ENCODE results near the gene PTPN14.

Gene PTPN14

GRCh38 chr1:214547747-214548146 lies 3.7 kb downstream of the PTPN14 start:
- H3K4me3 ChIP-seq (ENCODE audit: control insufficient read depth, low read depth, low read length) = no peak overlapping the region
- DNase-seq (ENCODE audit: low read depth) = no peak
- TF ChIP-seq, protein P1, sequence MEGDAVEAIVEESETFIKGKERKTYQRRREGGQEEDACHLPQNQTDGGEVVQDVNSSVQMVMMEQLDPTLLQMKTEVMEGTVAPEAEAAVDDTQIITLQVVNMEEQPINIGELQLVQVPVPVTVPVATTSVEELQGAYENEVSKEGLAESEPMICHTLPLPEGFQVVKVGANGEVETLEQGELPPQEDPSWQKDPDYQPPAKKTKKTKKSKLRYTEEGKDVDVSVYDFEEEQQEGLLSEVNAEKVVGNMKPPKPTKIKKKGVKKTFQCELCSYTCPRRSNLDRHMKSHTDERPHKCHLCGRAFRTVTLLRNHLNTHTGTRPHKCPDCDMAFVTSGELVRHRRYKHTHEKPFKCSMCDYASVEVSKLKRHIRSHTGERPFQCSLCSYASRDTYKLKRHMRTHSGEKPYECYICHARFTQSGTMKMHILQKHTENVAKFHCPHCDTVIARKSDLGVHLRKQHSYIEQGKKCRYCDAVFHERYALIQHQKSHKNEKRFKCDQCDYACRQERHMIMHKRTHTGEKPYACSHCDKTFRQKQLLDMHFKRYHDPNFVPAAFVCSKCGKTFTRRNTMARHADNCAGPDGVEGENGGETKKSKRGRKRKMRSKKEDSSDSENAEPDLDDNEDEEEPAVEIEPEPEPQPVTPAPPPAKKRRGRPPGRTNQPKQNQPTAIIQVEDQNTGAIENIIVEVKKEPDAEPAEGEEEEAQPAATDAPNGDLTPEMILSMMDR (conservative IDR thresholded peaks at IDR 0.05; ENCODE audit: control insufficient read depth, insufficient read depth, low read depth, low read length) = no peak

- TF ChIP-seq, protein P1 (conservative IDR thresholded peaks at IDR 0.05; ENCODE audit: control insufficient read depth, insufficient read depth, low read depth, low read length) = no peak
- DNase-seq (ENCODE audit: low read depth) = no peak
- H3K4me3 ChIP-seq (ENCODE audit: control insufficient read depth, low read depth, low read length) = no peak overlapping the region
Measured at GRCh38 chr1:214546886-214547641, 4.3 kb downstream of the PTPN14 start.

DNA sequence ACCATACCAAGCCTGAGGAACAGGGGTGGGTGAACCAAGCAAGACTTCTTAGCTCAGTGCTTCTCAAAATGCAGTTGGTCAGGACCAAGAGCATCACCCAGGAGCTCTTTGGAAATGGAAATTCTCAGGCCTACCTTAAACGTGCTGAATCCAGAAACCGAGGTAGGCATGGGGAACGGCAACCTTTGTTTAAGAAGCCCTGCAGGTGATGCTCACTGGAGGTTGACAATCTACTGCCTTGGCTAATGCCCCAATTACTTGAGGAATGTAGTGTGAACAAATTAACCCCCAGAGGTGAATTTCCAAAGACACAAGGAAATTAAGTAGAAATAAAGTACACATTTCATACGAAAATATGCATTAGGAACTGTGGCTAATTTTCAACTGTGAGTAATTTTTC lies 5.3 kb downstream of the PTPN14 start:
- no peak for DNase-seq (ENCODE audit: low read depth)
- TF ChIP-seq, protein P1 (conservative IDR thresholded peaks at IDR 0.05; ENCODE audit: control insufficient read depth, insufficient read depth, low read depth, low read length) = no peak
- H3K4me3 ChIP-seq (ENCODE audit: control insufficient read depth, low read depth, low read length) = no peak overlapping the region

- H3K4me3 ChIP-seq (ENCODE audit: control insufficient read depth, low read depth, low read length) = no peak overlapping the region
- no peak for DNase-seq (ENCODE audit: low read depth)
- TF ChIP-seq, protein P1 (conservative IDR thresholded peaks at IDR 0.05; ENCODE audit: control insufficient read depth, insufficient read depth, low read depth, low read length) = no peak
Measured at GRCh38 chr1:214545293-214545692, 6.1 kb downstream of the PTPN14 start.

DNA sequence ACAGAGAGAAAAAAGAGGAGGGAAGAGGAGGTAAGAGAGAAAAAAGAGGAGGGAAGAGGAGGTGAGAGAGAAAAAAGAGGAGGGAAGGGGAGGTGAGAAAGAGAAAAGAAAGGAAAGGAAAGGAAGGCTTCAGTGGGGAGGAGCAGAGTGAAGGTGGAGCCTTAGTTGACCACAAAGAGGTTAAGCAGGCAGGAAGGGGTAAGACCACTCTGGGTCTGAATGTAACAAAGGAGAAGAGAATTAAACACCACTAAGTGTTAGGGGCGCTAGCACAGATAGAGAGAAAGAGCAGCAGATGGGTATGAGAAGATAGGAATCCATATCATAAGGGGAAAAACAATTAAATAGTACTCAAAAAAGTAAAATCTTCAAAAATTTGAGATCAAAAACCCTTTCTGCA lies 6.6 kb downstream of the PTPN14 start:
- TF ChIP-seq, protein P1 (conservative IDR thresholded peaks at IDR 0.05; ENCODE audit: control insufficient read depth, insufficient read depth, low read depth, low read length) = no peak
- H3K4me3 ChIP-seq (ENCODE audit: control insufficient read depth, low read depth, low read length) = no peak overlapping the region
- no peak for DNase-seq (ENCODE audit: low read depth)

- TF ChIP-seq, protein P1 (conservative IDR thresholded peaks at IDR 0.05; ENCODE audit: control insufficient read depth, insufficient read depth, low read depth, low read length) = no peak
- DNase-seq (ENCODE audit: low read depth) = no peak
- H3K4me3 ChIP-seq (ENCODE audit: control insufficient read depth, low read depth, low read length) = no peak overlapping the region
Measured at GRCh38 chr1:214542275-214543199, 8.9 kb downstream of the PTPN14 start.
